ENCODE results near the gene ARHGEF7. TPM values are rescaled to one million over a fixed set of nuclear protein-coding genes. Genes with fewer than 3 reads are reported as not detected.

The ARHGEF7 gene
- polyA plus RNA-seq, 2 donors, result 13.5 to 16.0 TPM

DNA sequence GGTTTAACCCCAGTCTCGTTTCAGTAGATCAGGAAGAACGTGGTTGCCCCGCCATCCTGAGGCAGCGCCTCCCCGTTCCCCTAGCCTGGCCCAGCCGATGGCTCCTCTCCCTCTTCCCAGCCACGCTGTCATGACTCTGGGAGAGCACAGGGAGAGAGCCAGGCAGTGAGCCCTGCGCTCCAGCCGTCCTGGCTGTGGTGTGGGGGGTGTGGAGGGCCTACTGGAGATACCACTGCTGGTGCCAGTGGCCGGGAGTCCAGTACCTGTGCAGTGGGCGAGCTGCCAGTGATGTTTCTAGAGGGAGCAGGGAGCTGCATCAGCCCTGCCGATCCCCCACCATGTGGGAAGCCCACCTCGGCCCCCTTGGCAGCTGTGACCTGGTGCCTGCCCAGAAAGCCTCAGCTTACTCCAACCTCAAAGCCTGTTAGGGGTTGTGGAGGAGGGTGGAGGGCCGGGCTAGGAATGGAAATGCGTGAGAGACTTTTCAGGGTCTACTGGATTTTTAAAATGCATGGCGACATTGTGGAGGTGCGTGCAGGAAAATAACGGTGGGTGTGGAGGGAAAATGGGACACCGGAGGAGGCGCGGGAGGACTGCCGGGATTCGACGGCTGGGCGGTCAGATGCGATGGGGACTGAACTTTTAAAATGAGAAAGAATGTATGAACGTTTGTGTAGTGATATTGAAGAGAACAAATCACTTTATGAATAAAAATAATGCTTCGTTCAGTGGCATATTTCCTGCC, 210.2 kb downstream of the ARHGEF7 start:
- Histone ChIP-seq H3K4me3 (ENCODE audit: low read depth in 1 of 2, low read length in 2 of 2) (no peak overlapping the region), H3K36me3 (ENCODE audit: control insufficient read depth in 2 of 2, insufficient read depth in 2 of 2, low read length in 1 of 2) (peaks cover 0 to 5% of the 10 kb centered on the region in 2 donors), H3K27me3 (ENCODE audit: control insufficient read depth in 1 of 2, insufficient read depth in 2 of 2, low read length in 2 of 2) (no peaks in the 10 kb centered on the region), H3K27ac (ENCODE audit: low read depth in 2 of 2, low read length in 1 of 2) (no peak overlapping the region), H3K4me1 (ENCODE audit: control insufficient read depth in 2 of 2, insufficient read depth in 2 of 2, low read length in 1 of 2) (no peaks in the 10 kb centered on the region), H3K9me3 (ENCODE audit: control insufficient read depth in 2 of 2, insufficient read depth in 1 of 2, low read depth in 1 of 2, low read length in 1 of 2) (no peaks in the 10 kb centered on the region)
- 87 to 89% methylated on average over 27 to 28 of the region's 28 CpGs for WGBS, 2 donors

DNA sequence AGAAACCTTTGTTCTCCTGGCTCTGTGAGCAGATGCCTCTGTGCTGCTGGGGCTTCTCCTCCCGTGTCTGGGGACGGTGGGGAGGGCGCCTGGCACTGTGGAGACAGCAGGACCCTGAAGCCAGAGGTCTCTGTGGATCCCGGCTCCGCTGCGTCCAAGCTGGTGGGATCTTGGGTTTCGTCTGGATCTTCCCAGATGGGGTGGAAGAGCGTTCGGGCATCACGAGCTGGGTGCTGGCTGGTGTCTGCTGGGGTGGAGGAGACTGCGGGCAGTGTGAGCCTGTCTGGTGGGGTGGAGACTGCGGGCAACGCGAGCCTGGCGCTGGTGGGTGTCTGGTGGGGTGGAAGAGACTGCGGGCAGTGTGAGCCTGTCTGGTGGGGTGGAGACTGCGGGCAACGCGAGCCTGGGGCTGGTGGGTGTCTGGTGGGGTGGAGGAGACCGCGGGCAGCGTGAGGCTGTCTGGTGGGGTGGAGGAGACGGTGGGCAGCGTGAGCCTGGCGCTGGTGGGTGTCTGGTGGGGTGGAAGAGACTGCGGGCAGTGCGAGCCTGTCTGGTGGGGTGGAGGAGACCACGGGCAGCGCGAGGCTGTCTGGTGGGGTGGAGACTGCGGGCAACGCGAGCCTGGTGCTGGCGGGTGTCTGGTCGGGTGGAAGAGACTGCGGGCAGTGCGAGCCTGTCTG, 211.0 kb downstream of the ARHGEF7 start:
- Histone ChIP-seq H3K27ac (ENCODE audit: low read depth in 2 of 2, low read length in 1 of 2) (no peak overlapping the region), H3K9me3 (ENCODE audit: control insufficient read depth in 2 of 2, insufficient read depth in 1 of 2, low read depth in 1 of 2, low read length in 1 of 2) (no peaks in the 10 kb centered on the region), H3K4me1 (ENCODE audit: control insufficient read depth in 2 of 2, insufficient read depth in 2 of 2, low read length in 1 of 2) (no peaks in the 10 kb centered on the region), H3K4me3 (ENCODE audit: low read depth in 1 of 2, low read length in 2 of 2) (no peak overlapping the region), H3K27me3 (ENCODE audit: control insufficient read depth in 1 of 2, insufficient read depth in 2 of 2, low read length in 2 of 2) (no peaks in the 10 kb centered on the region), H3K36me3 (ENCODE audit: control insufficient read depth in 2 of 2, insufficient read depth in 2 of 2, low read length in 1 of 2) (peaks cover 0 to 5% of the 10 kb centered on the region in 2 donors)
- WGBS, 2 donors, result 86 to 94% methylated on average over 35 to 36 of the region's 37 CpGs

DNA sequence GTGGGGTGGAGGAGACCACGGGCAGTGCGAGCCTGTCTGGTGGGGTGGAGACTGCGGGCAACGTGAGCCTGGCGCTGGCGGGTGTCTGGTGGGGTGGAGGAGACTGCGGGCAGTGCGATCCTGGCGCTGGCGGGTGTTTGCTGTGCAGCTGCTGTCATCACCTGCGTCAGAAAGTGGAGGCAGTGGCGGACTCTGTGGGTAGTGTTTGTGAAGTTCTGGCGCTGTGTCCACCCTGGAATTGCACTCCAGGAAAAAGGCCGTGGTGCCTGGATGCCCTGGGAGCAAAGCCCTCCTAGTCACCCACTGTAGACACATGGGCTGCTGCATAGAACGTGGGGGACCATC, 211.5 kb downstream of the ARHGEF7 start:
- Histone ChIP-seq H3K4me1 (ENCODE audit: control insufficient read depth in 2 of 2, insufficient read depth in 2 of 2, low read length in 1 of 2) (no peaks in the 10 kb centered on the region), H3K4me3 (ENCODE audit: low read depth in 1 of 2, low read length in 2 of 2) (no peak overlapping the region), H3K27me3 (ENCODE audit: control insufficient read depth in 1 of 2, insufficient read depth in 2 of 2, low read length in 2 of 2) (no peaks in the 10 kb centered on the region), H3K27ac (ENCODE audit: low read depth in 2 of 2, low read length in 1 of 2) (no peak overlapping the region), H3K36me3 (ENCODE audit: control insufficient read depth in 2 of 2, insufficient read depth in 2 of 2, low read length in 1 of 2) (peaks cover 0 to 5% of the 10 kb centered on the region in 2 donors), H3K9me3 (ENCODE audit: control insufficient read depth in 2 of 2, insufficient read depth in 1 of 2, low read depth in 1 of 2, low read length in 1 of 2) (no peaks in the 10 kb centered on the region)
- WGBS, 2 donors, result 89 to 92% methylated on average over 15 of the region's 15 CpGs

DNA sequence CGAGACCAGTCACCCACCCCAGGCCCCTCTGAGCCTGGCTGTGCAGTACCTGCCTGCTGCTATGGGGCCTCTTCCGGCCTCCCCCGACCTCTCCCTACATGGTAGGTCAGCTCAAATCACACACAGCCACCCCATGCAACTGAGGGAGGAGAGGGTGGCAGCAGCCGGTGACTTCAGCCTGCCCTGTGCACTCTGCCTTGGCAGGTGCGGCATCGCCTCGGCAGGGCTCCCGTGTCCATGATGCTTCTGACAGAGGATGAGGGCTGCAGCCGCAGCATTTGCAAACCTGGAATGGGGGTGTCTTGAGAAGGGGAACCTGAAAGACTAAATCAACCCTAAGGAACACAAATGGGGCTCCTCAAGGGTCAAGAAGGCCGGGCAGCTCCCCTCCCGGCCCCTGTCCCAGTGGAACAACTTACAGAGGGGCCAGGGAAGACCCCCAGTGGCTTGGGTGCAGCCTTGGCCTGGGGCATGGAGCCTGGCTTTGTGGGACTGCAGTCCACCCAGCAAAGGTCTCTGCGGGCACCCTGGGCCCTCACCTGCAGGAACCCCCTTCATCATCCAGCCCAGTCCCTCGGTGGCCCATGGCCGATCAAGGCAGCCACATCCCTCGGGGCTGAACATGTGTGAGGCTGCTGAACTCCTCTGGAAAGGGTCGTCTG, 212.0 kb downstream of the ARHGEF7 start:
- Histone ChIP-seq H3K27me3 (ENCODE audit: control insufficient read depth in 1 of 2, insufficient read depth in 2 of 2, low read length in 2 of 2) (no peaks in the 10 kb centered on the region), H3K4me3 (ENCODE audit: low read depth in 1 of 2, low read length in 2 of 2) (no peak overlapping the region), H3K27ac (ENCODE audit: low read depth in 2 of 2, low read length in 1 of 2) (no peak overlapping the region), H3K36me3 (ENCODE audit: control insufficient read depth in 2 of 2, insufficient read depth in 2 of 2, low read length in 1 of 2) (peaks cover 0 to 5% of the 10 kb centered on the region in 2 donors), H3K4me1 (ENCODE audit: control insufficient read depth in 2 of 2, insufficient read depth in 2 of 2, low read length in 1 of 2) (no peaks in the 10 kb centered on the region), H3K9me3 (ENCODE audit: control insufficient read depth in 2 of 2, insufficient read depth in 1 of 2, low read depth in 1 of 2, low read length in 1 of 2) (no peaks in the 10 kb centered on the region)
- 84 to 90% methylated on average over 16 of the region's 16 CpGs for WGBS, 2 donors

DNA sequence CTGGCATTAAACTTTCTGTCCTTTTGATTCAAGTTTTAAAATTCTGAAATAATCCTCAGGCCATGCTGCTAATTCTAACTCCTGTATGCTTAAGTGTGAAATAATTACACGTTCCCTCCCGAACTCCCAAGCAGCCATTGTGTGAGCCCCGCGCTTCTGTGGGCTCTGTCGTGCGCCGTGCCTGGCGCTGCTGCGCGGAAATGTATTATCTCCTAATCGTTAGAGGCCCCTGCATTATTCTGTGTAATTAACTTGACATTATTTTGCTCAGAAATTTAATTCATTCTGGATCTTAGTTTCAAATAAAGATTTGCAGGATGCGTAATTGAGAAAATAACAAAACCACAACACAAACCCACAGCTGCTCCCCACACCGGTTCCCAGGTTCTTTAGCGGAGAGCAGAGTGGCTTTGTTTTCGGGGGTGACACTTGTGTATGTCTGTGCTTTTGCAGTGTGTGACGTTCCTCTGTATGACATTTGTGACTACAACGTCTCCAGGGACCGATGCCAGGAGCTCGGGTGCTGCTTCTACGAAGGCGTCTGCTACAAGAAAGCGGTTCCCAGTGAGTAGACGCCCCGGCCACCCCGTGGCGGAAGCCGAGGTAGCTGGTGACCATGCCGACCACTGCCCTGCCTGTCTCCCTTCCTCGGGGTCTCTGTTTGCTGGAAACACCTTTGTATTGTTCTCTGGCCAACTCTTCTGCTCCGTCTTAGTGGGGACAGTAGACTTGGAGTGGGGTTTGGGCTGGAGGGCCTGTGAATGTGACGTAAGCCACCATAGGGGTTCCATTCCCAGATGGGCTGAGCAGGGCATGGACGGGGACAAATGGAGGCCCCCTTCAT, 212.8 kb downstream of the ARHGEF7 start:
- H3K9me3 ChIP-seq (ENCODE audit: control insufficient read depth in 2 of 2, insufficient read depth in 1 of 2, low read depth in 1 of 2, low read length in 1 of 2), result no peaks in the 10 kb centered on the region
- H3K27ac ChIP-seq (ENCODE audit: low read depth in 2 of 2, low read length in 1 of 2), result no peak overlapping the region
- 90 to 93% methylated on average over 32 of the region's 32 CpGs for WGBS, 2 donors
- H3K4me3 ChIP-seq (ENCODE audit: low read depth in 1 of 2, low read length in 2 of 2), result no peak overlapping the region
- H3K4me1 ChIP-seq (ENCODE audit: control insufficient read depth in 2 of 2, insufficient read depth in 2 of 2, low read length in 1 of 2), result no peaks in the 10 kb centered on the region
- peaks cover 0 to 5% of the 10 kb centered on the region in 2 donors for H3K36me3 ChIP-seq (ENCODE audit: control insufficient read depth in 2 of 2, insufficient read depth in 2 of 2, low read length in 1 of 2)
- no peaks in the 10 kb centered on the region for H3K27me3 ChIP-seq (ENCODE audit: control insufficient read depth in 1 of 2, insufficient read depth in 2 of 2, low read length in 2 of 2)

DNA sequence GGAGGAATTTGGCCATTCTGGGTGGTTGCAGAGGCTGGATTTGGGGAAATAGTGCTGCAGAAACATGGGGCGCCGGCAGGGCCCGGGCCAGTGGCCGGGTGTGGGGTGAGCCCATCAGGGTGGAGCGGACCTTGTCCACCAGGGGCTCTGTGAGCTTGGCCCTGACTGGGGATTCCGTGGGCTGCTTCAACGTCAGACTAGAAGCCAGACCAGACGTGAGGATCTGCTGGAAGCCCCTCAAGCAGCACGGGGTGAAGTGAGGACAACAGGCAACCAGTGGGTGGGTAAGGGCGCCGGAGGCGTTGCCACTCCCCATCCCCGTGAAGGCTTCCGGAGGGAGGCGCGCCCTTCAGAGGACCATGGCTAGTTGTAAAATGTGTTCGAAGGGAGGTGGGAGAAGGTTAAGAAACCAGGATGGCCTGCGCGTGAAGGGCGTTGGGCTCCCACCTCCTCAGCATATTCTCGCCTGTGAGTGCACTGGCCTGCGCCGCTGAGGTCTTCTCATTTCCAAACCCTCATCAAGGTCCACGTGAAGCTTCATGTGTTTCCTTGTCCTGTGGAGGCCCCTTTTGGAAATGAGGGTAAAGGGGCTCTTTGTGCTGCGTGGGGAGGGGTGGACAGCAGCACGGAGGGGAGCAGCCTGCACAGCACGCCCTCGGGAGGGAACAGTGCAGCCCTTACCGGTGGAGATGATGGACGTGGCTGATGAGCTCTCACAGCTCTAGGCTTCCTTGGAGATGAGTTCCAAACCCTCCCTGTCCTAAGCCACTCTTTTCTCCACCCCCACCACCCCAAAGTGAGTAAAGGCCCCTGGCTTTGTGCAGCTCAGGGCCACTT, 213.7 kb downstream of the ARHGEF7 start:
- H3K4me1 ChIP-seq (ENCODE audit: control insufficient read depth in 2 of 2, insufficient read depth in 2 of 2, low read length in 1 of 2), result no peaks in the 10 kb centered on the region
- no peaks in the 10 kb centered on the region for H3K27me3 ChIP-seq (ENCODE audit: control insufficient read depth in 1 of 2, insufficient read depth in 2 of 2, low read length in 2 of 2)
- WGBS, 2 donors, result 90% methylated on average over 30 of the region's 30 CpGs
- H3K4me3 ChIP-seq (ENCODE audit: low read depth in 1 of 2, low read length in 2 of 2), result no peak overlapping the region
- H3K36me3 ChIP-seq (ENCODE audit: control insufficient read depth in 2 of 2, insufficient read depth in 2 of 2, low read length in 1 of 2), result peaks cover 0 to 5% of the 10 kb centered on the region in 2 donors
- no peaks in the 10 kb centered on the region for H3K9me3 ChIP-seq (ENCODE audit: control insufficient read depth in 2 of 2, insufficient read depth in 1 of 2, low read depth in 1 of 2, low read length in 1 of 2)
- H3K27ac ChIP-seq (ENCODE audit: low read depth in 2 of 2, low read length in 1 of 2), result no peak overlapping the region

DNA sequence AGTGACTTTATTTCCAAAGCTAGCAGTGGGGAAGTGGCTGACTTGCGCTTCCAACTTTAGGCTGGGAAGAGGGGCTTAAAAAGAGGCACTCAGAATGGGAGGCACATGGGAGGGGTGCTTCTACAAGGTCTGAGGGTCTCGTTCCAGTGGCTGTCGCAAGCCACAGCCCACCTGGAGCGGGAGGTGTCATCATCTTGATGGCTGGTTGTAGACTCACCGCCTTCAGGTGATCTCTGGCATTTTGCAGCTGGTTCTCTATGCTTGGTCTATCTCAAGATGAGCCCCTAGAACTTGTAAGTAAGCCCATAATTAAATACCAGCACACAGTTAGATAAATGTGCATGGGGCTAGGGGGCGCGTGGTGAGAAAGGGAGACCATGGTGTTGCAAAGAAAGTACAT, 214.5 kb downstream of the ARHGEF7 start:
- Histone ChIP-seq H3K27me3 (ENCODE audit: control insufficient read depth in 1 of 2, insufficient read depth in 2 of 2, low read length in 2 of 2) (no peaks in the 10 kb centered on the region), H3K4me1 (ENCODE audit: control insufficient read depth in 2 of 2, insufficient read depth in 2 of 2, low read length in 1 of 2) (no peaks in the 10 kb centered on the region), H3K9me3 (ENCODE audit: control insufficient read depth in 2 of 2, insufficient read depth in 1 of 2, low read depth in 1 of 2, low read length in 1 of 2) (no peaks in the 10 kb centered on the region), H3K4me3 (ENCODE audit: low read depth in 1 of 2, low read length in 2 of 2) (no peak overlapping the region), H3K27ac (ENCODE audit: low read depth in 2 of 2, low read length in 1 of 2) (no peak overlapping the region), H3K36me3 (ENCODE audit: control insufficient read depth in 2 of 2, insufficient read depth in 2 of 2, low read length in 1 of 2) (peaks cover 0 to 5% of the 10 kb centered on the region in 2 donors)
- 90 to 94% methylated on average over 7 of the region's 7 CpGs for WGBS, 2 donors

DNA sequence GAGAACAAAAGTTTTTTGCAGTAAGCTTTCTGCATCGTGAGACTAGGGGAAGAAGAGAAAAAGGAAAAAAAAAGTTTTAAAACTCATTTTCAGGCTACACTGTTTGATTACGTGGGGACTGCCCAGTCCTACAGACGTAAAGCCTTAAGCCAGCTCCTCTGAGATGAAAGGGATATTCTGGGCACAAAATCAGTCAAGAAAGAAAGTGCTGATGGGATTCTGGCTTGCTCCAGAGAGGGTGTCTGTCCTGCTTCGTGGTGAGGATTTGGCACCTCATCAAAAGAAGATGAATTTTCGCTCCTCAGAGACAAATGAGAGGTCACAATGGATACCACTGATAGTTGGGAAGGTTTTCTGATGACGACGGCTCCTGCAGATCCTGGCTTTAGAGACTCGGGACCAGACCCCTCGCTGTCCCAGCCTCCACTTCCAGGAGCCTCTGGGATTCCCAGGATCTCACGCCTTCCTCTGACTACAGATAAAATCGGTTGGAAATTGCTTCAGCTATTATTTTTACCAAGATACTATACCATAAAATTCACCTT, 215.0 kb downstream of the ARHGEF7 start:
- no peaks in the 10 kb centered on the region for H3K27me3 ChIP-seq (ENCODE audit: control insufficient read depth in 1 of 2, insufficient read depth in 2 of 2, low read length in 2 of 2)
- no peaks in the 10 kb centered on the region for H3K9me3 ChIP-seq (ENCODE audit: control insufficient read depth in 2 of 2, insufficient read depth in 1 of 2, low read depth in 1 of 2, low read length in 1 of 2)
- WGBS, 2 donors, result 55 to 72% methylated on average over 11 of the region's 11 CpGs
- H3K27ac ChIP-seq (ENCODE audit: low read depth in 2 of 2, low read length in 1 of 2), result no peak overlapping the region
- H3K4me1 ChIP-seq (ENCODE audit: control insufficient read depth in 2 of 2, insufficient read depth in 2 of 2, low read length in 1 of 2), result no peaks in the 10 kb centered on the region
- H3K36me3 ChIP-seq (ENCODE audit: control insufficient read depth in 2 of 2, insufficient read depth in 2 of 2, low read length in 1 of 2), result peaks cover 0 to 5% of the 10 kb centered on the region in 2 donors
- no peak overlapping the region for H3K4me3 ChIP-seq (ENCODE audit: low read depth in 1 of 2, low read length in 2 of 2)

All from esophagus (tissue), 2 donors.